HepG2 (cell line): ENCODE measurements around the gene GABBR2. TPM values are rescaled to one million over a fixed set of nuclear protein-coding genes. Genes with fewer than 3 reads are reported as not detected.

ENCODE experiments used
- ELF4 ChIP-seq: sonication (generic); formaldehyde crosslinking; IDR thresholded peaks from 2 replicates; pipeline ENCODE4 v1.5.0; 2020; ENCODE audit warnings: missing genetic modification reagents, mild to moderate bottlenecking, moderate library complexity, borderline replicate concordance
- FOXM1 ChIP-seq: sonication (generic); formaldehyde crosslinking; IDR thresholded peaks from 2 replicates; pipeline ENCODE4 v1.5.0; 2020; ENCODE audit warnings: missing genetic modification reagents
- HNRNPL ChIP-seq: fragments of 200-400 bp; formaldehyde crosslinking; IDR thresholded peaks from 2 replicates; pipeline ENCODE4 v1.6.1; 2017; ENCODE audit warnings: mild to moderate bottlenecking, low read depth, low read length
- HOXD1 ChIP-seq: sonication (generic); formaldehyde crosslinking; IDR thresholded peaks from 2 replicates; pipeline ENCODE4 v1.5.0; 2020; ENCODE audit warnings: missing genetic modification reagents
- IRF2 ChIP-seq: IDR thresholded peaks from 2 replicates; pipeline ENCODE4 v1.6.1; 2018; ENCODE audit warnings: missing genetic modification reagents, missing compliant biosample characterization
- JUNB ChIP-seq: sonication (generic); formaldehyde crosslinking; IDR thresholded peaks from 2 replicates; pipeline ENCODE4 v1.8.0; 2022; ENCODE audit warnings: missing genetic modification reagents, mild to moderate bottlenecking, borderline replicate concordance
- KDM6A ChIP-seq: IDR thresholded peaks from 2 replicates; pipeline ENCODE4 v1.6.1; 2016; ENCODE audit warnings: low read depth
- KLF16 ChIP-seq, 2 experiments: sonication (generic) in 1 of 2; formaldehyde crosslinking in 1 of 2; IDR thresholded peaks; 2 replicates each; pipeline versions ENCODE4 v1.6.1 to v1.8.0; 2016 to 2023; ENCODE audit warnings: missing genetic modification reagents in 2 of 2, missing compliant biosample characterization in 1 of 2
- KMT2A ChIP-seq: sonication (generic); formaldehyde crosslinking; IDR thresholded peaks from 2 replicates; pipeline ENCODE4 v1.4.0; 2020; ENCODE audit warnings: missing genetic modification reagents
- MIER3 ChIP-seq: IDR thresholded peaks from 2 replicates; pipeline ENCODE4 v1.6.1; 2016; ENCODE audit warnings: missing compliant biosample characterization, borderline replicate concordance
- NR2F2 ChIP-seq: IDR thresholded peaks from 2 replicates; pipeline ENCODE4 v1.6.1; 2012; ENCODE audit warnings: low read depth, inconsistent platforms, borderline replicate concordance
- NR2F6 ChIP-seq, 2 experiments: IDR thresholded peaks; 2 replicates each; pipeline ENCODE4 v1.6.1; 2016; ENCODE audit warnings: antibody characterized with exemption in 1 of 2, mild to moderate bottlenecking in 1 of 2
- SRSF1 ChIP-seq: fragments of 200-400 bp; formaldehyde crosslinking; optimal IDR thresholded peaks from 2 replicates; pipeline ENCODE3; 2017; ENCODE audit warnings: mild to moderate bottlenecking, low read depth, low read length, moderate library complexity
- THAP11 ChIP-seq: IDR thresholded peaks from 2 replicates; pipeline ENCODE4 v1.6.1; 2016; ENCODE audit warnings: missing biosample characterization, missing genetic modification reagents
- ZNF17 ChIP-seq: sonication (generic); formaldehyde crosslinking; IDR thresholded peaks from 2 replicates; pipeline ENCODE4 v1.5.0; 2020; ENCODE audit warnings: mild to moderate bottlenecking, missing genetic modification reagents
- ZNF256 ChIP-seq: sonication (generic); formaldehyde crosslinking; conservative IDR thresholded peaks from 2 replicates; pipeline ENCODE4 v1.4.0; 2020; ENCODE audit warnings: missing genetic modification reagents
- ZNF431 ChIP-seq: sonication (generic); formaldehyde crosslinking; IDR thresholded peaks from 2 replicates; pipeline ENCODE4 v1.9.0; 2022; ENCODE audit warnings: missing genetic modification reagents, low read depth, mild to moderate bottlenecking, borderline replicate concordance
- ZNF501 ChIP-seq: sonication (generic); formaldehyde crosslinking; IDR thresholded peaks from 2 replicates; pipeline ENCODE4 v1.5.1; 2020; ENCODE audit warnings: mild to moderate bottlenecking, moderate library complexity, missing genetic modification reagents
- ZNF552 ChIP-seq: sonication (generic); formaldehyde crosslinking; IDR thresholded peaks from 2 replicates; pipeline ENCODE4 v1.9.0; 2022; ENCODE audit warnings: missing genetic modification reagents, mild to moderate bottlenecking, borderline replicate concordance
- ZNF557 ChIP-seq: sonication (generic); formaldehyde crosslinking; IDR thresholded peaks from 2 replicates; pipeline ENCODE4 v1.4.0; 2020; ENCODE audit warnings: missing genetic modification reagents
- ZNF607 ChIP-seq: sonication (generic); formaldehyde crosslinking; IDR thresholded peaks from 2 replicates; pipeline ENCODE4 v1.5.1; 2020; ENCODE audit warnings: missing genetic modification reagents, mild to moderate bottlenecking, borderline replicate concordance
- ZNF720 ChIP-seq: sonication (generic); formaldehyde crosslinking; IDR thresholded peaks from 2 replicates; pipeline ENCODE4 v1.4.0; 2020; ENCODE audit warnings: missing genetic modification reagents
- polyA plus RNA-seq, 8 experiments: library from polyadenylated mRNA; depleted of rRNA in 3 of 8; stranded (reverse) in 7 of 8; unstranded in 1 of 8; fragments of >200 nt; fragmentation: Illumina TruSeq in 4 of 8; extraction: Trizol in 4 of 8; gene quantifications; 2 replicates each; pipeline versions ENCODE4 v1.2.1 to v1.2.3, GENCODE V29; 2011 to 2016; ENCODE audit warnings: low read depth in 4 of 8, missing spikeins in 1 of 8, mixed read lengths in 1 of 8; ENCODE audit not compliant: insufficient read depth in 1 of 8
- total RNA-seq, 5 experiments: library from RNA; depleted of rRNA; stranded (reverse); fragments of >200 nt; fragmentation: Illumina TruSeq; extraction: Trizol; gene quantifications; 2 replicates each; pipeline ENCODE4 v1.2.3, GENCODE V29; 2016; ENCODE audit warnings: low read depth in 1 of 5
- TF ChIP-seq, protein P1 (sequence below): sonication (generic); formaldehyde crosslinking; IDR thresholded peaks from 2 replicates; pipeline ENCODE4 v1.9.0; 2021; ENCODE audit warnings: missing genetic modification reagents, mild to moderate bottlenecking, borderline replicate concordance
- TF ChIP-seq, protein P2 (sequence below): sonication (generic); formaldehyde crosslinking; conservative IDR thresholded peaks from 2 replicates; pipeline ENCODE4 v1.4.0; 2020; ENCODE audit warnings: missing genetic modification reagents
- TF ChIP-seq, protein P3 (sequence below): sonication (generic); formaldehyde crosslinking; IDR thresholded peaks from 2 replicates; pipeline ENCODE4 v1.5.0; 2020; ENCODE audit warnings: mild to moderate bottlenecking, missing genetic modification reagents

Gene GABBR2
- total and polyA plus RNA-seq, 2 of the 13 experiments (the other 11 are each of a cell fraction or from before 2014, with no cell fraction given): 0.02 TPM; not detected in 1

DNA sequence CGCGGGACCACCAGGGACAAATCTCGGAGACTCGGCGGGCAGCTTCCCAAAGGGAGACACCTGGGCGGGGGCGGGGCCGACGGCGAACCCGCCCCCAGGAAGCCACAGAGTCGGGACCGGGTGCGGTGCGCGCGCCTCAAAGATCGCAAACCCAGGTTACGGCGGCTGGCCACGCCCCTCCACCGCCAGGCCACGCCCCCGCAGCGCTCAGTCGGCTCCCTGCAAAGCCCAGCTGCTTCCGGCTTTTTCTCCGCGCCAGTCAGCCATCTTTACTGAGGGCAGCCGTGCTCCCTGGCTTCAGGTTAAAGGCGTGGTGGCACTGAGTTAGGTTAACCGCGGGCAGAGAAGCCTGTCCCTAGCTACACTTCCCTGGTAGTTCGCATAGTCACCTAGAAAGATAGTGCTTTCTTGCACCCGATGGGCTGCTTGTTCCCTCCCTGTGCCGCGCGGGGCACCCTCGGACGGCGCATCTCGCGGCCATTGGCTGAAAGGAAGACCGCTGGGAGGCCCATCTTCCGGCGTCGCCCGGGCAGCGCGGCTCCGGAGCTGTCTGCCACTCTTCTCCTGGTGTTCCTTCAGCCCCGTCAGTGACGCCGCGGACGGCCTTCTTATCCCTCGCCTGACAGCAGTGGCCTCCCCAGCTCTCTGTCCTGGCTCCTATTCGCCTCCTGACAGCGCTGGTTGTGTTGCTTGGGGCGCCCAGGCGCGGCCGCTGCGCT, 453.0 kb downstream of the GABBR2 start, which contains the start of gene TBC1D2 (continued):
- TF ChIP-seq, protein P1, sequence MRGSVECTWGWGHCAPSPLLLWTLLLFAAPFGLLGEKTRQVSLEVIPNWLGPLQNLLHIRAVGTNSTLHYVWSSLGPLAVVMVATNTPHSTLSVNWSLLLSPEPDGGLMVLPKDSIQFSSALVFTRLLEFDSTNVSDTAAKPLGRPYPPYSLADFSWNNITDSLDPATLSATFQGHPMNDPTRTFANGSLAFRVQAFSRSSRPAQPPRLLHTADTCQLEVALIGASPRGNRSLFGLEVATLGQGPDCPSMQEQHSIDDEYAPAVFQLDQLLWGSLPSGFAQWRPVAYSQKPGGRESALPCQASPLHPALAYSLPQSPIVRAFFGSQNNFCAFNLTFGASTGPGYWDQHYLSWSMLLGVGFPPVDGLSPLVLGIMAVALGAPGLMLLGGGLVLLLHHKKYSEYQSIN: no peak
- TF ChIP-seq SRSF1: no peak
- peak; percentile 89; the same call in 1 of the 2 replicates for TF ChIP-seq ZNF607 (CRISPR knock-in tag)
- no peak for TF ChIP-seq NR2F6 (IDR thresholded peaks at IDR 0.05)
- TF ChIP-seq NR2F6 (CRISPR knock-in tag; IDR thresholded peaks at IDR 0.05): peak; percentile 28; the same call in 1 of the 2 replicates
- TF ChIP-seq, protein P2, sequence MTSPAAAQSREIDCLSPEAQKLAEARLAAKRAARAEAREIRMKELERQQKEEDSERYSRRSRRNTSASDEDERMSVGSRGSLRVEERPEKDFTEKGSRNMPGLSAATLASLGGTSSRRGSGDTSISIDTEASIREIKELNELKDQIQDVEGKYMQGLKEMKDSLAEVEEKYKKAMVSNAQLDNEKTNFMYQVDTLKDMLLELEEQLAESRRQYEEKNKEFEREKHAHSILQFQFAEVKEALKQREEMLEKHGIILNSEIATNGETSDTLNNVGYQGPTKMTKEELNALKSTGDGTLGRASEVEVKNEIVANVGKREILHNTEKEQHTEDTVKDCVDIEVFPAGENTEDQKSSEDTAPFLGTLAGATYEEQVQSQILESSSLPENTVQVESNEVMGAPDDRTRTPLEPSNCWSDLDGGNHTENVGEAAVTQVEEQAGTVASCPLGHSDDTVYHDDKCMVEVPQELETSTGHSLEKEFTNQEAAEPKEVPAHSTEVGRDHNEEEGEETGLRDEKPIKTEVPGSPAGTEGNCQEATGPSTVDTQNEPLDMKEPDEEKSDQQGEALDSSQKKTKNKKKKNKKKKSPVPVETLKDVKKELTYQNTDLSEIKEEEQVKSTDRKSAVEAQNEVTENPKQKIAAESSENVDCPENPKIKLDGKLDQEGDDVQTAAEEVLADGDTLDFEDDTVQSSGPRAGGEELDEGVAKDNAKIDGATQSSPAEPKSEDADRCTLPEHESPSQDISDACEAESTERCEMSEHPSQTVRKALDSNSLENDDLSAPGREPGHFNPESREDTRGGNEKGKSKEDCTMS (CRISPR knock-in tag): 0 out of 2 replicates have a peak, but pooled peaks have one; percentile 74
- TF ChIP-seq, protein P3, sequence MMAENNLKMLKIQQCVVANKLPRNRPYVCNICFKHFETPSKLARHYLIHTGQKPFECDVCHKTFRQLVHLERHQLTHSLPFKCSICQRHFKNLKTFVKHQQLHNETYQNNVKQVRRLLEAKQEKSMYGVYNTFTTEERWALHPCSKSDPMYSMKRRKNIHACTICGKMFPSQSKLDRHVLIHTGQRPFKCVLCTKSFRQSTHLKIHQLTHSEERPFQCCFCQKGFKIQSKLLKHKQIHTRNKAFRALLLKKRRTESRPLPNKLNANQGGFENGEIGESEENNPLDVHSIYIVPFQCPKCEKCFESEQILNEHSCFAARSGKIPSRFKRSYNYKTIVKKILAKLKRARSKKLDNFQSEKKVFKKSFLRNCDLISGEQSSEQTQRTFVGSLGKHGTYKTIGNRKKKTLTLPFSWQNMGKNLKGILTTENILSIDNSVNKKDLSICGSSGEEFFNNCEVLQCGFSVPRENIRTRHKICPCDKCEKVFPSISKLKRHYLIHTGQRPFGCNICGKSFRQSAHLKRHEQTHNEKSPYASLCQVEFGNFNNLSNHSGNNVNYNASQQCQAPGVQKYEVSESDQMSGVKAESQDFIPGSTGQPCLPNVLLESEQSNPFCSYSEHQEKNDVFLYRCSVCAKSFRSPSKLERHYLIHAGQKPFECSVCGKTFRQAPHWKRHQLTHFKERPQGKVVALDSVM: peak; percentile 58
- peak; percentile 89 for TF ChIP-seq THAP11 (CRISPR knock-in tag)
- no peak for TF ChIP-seq ZNF256 (CRISPR knock-in tag)
- peak; percentile 48; the same call in 1 of the 2 replicates for TF ChIP-seq HOXD1 (CRISPR knock-in tag)
- TF ChIP-seq KDM6A (CRISPR knock-in tag): no peak
- TF ChIP-seq ZNF431 (CRISPR knock-in tag): no peak
- peak; percentile 75; the same call in 1 of the 2 replicates for TF ChIP-seq MIER3 (CRISPR knock-in tag)
- TF ChIP-seq NR2F2: no peak; the same call in 1 of the 2 replicates
- 0 out of 2 replicates have a peak, but pooled peaks have one; percentile 51 for TF ChIP-seq ZNF557
- 0 out of 2 replicates have a peak, but pooled peaks have one; percentile 46 for TF ChIP-seq ZNF720 (CRISPR knock-in tag)
- TF ChIP-seq IRF2 (CRISPR knock-in tag): peak; percentile 79; the same call in 1 of the 2 replicates
- TF ChIP-seq ZNF552 (CRISPR knock-in tag): no peak
- peak; percentile 95 for TF ChIP-seq ZNF501 (CRISPR knock-in tag)
- TF ChIP-seq HNRNPL: 0 out of 2 replicates have a peak, but pooled peaks have one; percentile 63
- peak in 1 of 2 experiments; percentile 69; a peak in 1 of 4 replicates for TF ChIP-seq KLF16 (CRISPR knock-in tag; IDR thresholded peaks at IDR 0.05)
- peak; percentile 77; the same call in 1 of the 2 replicates for TF ChIP-seq KMT2A (CRISPR knock-in tag)
- no peak for TF ChIP-seq JUNB (CRISPR knock-in tag)
- no peak for TF ChIP-seq ZNF17 (CRISPR knock-in tag)
- TF ChIP-seq ELF4: peak; percentile 95
- no peak for TF ChIP-seq FOXM1
